HepG2 (cell line): ENCODE data around the gene CCBE1.

Experiments
- FOXP1 ChIP-seq, 2 experiments: fragments of 450-650 bp in 1 of 2; IDR thresholded peaks; 2 replicates each; pipeline ENCODE4 v1.6.1; 2017 to 2018; ENCODE audit warnings: antibody characterized with exemption in 1 of 2
- KMT2A ChIP-seq: sonication (generic); formaldehyde crosslinking; IDR thresholded peaks from 2 replicates; pipeline ENCODE4 v1.4.0; 2020; ENCODE audit warnings: missing genetic modification reagents
- ZMAT3 ChIP-seq: sonication (generic); formaldehyde crosslinking; conservative IDR thresholded peaks from 2 replicates; pipeline ENCODE4 v1.7.0; 2021; ENCODE audit warnings: missing genetic modification reagents

DNA sequence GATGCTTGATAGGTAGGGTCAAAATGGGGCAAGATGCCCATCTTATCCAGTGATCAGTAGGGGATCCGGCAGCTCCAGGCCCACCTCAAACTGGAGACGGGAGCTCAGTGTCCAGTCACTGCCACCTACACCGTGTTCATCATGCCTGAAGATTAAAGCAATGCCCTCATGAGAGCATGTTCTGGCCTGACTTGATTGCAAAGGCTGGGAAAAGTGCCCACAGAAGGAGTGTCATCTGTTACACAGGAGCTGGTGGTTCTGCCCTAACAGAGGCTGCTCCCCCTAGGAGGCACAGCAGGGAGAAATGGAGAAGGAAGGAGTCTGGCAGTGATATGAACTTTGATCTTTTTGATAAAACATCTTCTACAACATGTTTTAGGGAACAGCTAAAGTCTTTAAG, 92.3 kb downstream of the CCBE1 start:
- TF ChIP-seq KMT2A (CRISPR knock-in tag) (no peak), ZMAT3 (CRISPR knock-in tag) (no peak), FOXP1 (IDR thresholded peaks at IDR 0.05) (no peak), FOXP1 (CRISPR knock-in tag; IDR thresholded peaks at IDR 0.05) (no peak)
